ENCODE measurements around the gene ENPP7.

Gene ENPP7, protein sequence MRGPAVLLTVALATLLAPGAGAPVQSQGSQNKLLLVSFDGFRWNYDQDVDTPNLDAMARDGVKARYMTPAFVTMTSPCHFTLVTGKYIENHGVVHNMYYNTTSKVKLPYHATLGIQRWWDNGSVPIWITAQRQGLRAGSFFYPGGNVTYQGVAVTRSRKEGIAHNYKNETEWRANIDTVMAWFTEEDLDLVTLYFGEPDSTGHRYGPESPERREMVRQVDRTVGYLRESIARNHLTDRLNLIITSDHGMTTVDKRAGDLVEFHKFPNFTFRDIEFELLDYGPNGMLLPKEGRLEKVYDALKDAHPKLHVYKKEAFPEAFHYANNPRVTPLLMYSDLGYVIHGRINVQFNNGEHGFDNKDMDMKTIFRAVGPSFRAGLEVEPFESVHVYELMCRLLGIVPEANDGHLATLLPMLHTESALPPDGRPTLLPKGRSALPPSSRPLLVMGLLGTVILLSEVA

GRCh38 chr17:79730769-79731483, at the start of gene ENPP7:
Gene ENPP7, plus strand, starts transcription at chr17:79730943. Its CDS starts 197 bp downstream, at chr17:79731140.
- DNase-seq: no peak

DNA sequence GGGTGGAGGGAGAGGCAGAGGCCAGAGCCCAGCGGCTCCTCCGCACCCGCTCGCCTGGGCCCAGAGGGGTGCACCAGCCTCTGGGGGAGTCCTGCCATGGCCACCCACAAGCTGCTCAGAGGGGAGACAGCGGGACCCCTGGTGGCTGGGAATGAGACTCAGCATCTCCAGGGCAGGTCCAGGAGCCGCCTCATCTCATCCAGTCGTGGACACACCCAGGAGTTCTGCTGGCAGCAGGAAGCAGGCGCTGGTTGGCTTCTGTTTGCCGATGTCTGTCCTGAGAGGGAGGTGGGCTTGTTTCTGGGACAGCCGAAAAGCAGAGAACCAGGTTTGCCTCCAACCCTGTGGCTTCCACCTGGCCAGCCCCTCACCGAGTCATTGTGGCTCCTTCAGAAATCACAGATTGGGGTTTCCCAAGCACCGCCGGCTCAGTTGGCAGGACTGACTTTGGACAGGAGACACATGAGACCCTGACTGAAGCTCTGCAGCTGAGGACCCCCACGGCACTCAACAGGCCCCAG, 49.6 kb upstream of the ENPP7 start:
- no peak for DNase-seq

DNA sequence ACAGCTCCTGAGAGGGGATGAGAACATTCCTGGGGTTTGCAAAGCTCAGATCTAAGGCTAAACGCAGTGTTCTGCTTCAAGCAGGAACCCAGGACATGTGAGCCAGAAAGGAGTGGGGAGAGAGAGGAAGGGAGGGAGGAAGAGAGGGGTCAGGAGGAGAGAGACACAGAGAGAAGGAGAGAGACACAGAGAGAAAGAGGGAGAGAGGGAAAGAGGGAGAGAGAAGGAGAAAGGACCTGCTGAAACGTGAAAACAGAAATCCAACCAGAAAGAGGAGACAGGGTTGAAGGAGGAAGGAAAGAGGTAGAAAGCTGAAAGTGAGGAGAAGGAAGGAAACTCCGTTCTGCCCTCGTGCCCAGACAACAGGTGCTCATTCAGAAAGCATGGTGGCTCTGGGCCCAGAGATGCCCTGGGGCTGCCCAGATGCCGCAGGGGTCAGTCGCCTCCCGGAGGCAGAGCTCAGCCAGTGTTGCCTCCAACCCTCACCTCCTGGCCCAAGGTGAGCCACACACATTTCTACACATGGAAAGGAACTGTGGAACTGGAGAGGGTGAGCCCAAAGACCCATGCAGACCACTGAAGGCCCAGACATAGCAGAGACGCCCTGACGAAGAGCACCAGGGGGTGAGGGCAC, 49.0 kb upstream of the ENPP7 start:
- DNase-seq: no peak

DNA sequence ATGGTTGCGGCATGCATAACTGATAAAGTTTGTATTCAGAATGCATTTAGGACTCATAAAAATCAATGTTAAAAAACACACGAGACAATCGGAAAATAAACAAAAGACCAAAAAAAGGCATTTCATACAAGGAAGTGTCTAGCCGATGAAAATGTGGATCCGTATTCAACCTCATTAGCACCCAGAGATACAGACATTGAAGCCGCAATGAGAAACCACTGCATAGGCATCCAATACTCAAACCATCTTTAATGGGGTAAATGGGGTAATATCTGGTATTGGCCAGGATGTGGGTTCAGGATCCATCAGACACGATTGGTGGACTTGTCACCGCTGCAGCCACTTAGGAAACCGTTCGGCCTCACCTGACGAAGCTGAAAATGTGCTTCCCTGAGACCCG, 47.4 kb upstream of the ENPP7 start:
- no peak for DNase-seq

DNA sequence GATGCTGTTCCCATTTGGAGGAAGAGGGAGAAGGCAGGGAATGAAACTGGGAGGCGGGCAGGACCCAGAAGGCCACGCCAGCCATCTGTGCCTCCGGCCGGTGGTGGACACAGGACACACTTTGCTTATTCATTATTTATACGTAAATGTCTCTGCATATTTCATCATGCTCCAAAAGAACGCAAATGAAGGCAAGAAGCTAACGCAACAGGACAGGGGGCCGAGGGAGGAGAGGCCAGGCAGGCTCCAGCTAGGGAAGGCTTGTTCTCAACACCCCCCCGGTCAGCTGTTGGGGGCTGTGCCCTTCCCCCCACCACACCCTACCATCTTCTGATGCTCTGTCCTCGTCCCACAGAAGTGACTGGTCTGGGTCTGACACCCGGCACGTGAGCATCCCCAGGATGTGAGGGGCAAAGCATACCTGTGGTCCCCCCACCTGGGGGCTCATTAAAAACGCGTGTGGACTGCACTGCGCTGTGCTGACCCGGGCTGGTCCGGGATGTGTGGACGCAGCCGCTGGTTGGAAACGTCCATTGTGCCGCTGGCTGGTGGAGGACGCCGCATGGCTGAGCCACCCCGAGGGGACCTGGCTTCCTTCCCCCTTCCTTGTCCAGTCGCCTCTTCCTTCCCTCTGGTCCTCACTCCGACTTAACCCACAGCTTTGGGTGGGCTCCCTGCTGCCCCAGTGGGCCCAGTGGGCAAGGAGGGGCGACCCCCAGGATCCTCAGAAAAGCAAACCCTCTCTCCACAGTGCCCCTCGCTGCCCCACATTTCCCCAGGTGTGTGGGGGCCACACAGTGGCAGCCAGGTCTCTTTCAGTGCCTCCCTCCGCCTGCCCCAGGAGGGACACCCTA, 46.4 kb upstream of the ENPP7 start:
- DNase-seq: no peak

- no peak for DNase-seq
Measured at GRCh38 chr17:79685121-79685520, 45.6 kb upstream of the ENPP7 start.

- DNase-seq: no peak
Measured at GRCh38 chr17:79686476-79686875, 44.3 kb upstream of the ENPP7 start.

- DNase-seq: no peak
Measured at GRCh38 chr17:79690466-79690865, 40.3 kb upstream of the ENPP7 start.

DNA sequence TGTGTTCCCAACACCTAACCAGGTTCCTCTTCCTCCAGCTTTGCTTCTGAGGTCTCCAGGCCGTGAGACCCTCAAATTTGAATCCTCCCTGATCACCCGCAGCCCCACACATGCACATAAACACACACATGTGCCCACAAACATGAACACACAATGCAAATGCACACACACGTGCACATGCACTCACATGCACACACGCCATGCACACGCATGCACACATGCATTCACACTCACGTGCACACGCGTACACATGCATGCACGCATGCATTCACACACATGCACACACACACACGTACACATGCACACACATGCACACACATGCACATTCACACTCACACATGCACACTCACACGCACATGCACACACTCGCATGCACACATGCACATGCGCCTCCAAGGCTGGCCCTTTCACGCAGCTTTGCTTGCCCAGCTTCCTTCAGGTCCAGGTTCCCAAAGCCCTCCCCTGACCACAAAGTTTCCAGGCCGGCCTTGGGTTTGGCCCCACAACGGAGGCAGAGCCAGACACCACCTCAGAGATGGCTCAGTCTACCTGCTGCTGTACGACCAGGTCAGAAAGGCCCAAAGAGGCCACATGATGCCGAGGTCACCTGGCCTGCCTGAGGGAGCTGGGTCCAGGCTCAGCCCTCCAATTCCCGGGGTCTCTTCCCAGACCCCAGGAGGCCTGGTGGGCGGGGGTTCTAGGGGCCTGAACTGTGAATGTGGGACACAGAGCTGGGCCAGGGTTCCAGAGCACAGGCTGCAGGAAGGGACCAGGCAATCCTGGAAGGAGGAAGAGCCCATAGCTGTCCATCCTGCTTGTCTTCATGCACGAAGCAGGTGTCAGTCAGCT, 39.5 kb upstream of the ENPP7 start:
- no peak for DNase-seq

DNA sequence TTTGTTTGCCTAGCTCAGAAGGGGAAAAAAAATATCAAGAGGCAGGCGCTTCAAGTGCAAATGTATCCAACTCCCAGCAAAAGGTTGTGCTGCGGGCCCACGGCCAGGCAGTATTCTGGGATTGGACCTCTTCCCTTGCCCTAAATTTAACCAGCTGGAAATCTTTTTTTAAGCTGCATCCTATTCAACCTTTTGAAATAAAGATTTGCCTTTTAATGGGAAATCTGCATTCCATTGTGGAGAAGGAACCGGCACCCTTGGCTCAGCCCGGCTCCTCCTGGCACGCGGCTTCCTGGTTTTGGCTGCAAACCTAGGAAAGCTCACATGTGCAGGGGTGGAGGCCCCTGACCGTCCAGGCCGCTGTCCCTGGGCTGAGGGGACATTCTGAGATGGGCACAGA, 38.8 kb upstream of the ENPP7 start:
- no peak for DNase-seq

DNA sequence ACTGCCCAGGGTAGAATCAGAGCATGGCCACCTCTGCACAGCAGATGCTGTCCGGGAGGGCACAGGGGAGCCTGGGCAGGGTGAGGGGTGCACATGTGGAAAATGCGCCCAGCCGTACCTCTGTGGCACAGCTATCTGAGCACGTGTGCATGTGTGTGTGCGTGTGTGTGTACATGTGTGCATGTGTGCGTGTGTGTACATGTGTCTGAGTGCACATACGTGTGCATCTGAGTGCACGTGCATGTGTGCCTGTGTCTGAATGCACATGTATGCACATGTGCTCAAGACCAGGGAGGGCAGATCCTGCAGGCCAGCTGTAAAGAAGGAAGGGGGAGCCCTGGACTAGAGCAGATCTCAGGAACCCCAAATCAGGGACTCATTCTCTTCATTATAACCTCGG, 37.3 kb upstream of the ENPP7 start:
- DNase-seq: no peak

DNA sequence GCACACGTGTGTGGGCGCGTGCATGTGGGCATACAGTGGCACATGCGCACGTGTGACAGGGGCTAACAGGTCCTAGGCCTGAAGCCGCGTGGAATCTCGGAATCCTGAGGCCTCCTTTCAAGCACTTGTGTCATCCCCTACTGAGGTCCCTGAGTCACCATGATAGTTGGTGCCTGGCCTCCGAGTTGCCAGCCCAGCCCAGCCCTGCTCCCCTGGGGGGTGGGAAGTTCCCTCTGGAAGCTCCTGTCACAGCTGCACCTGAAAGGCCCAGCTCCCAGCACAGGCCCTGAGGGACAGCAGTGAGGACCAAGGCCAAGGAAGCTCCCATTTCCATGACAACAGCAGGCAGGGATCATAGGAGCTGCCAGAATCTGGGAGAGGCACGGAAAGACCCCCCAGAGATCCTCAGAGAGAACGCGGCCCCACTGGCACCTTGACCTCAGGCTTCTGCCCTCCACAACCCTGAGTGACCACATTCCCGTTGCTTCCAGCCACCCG, 35.4 kb upstream of the ENPP7 start:
- no peak for DNase-seq

DNA sequence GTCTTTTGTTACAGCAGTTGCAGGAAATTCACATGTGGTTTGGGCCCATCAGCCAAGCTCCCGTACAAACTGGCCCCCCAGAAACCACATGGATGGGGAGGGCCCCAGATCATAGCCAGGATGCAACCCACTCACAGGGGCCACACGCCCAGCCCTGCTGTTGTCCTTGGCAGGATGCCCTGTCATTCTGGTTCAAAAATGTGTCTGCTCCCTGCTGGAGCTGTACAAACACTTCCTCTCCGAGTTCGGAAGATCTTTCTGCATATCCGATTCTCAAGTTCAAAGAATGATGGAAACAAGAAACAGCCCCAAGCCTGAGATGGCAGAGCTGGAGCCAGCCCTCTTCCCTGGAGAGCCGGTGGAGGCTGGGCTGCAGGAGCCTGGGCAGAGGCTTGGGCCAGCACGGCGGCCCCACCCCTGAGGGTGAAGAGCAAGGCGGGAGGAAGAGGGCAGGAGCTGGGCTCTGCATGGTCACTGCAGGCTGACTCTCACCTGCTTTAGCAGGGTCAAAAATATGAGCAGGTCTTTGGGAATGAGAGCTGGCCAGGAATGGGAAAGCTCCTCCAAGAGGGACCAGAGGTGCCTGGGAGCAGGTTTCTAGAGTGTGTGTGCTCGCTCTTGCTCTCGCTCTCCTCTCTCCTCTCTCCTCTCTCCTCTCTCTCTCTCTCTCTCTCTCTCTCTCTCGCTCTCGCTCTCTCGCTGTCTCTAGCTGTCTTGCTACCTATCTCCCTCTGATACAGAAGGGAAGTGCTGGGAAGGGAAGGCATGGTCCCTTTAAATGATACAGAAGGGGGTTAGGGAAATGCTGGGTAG, 34.7 kb upstream of the ENPP7 start:
- DNase-seq: no peak

- DNase-seq: no peak
Measured at GRCh38 chr17:79696610-79696982, 34.1 kb upstream of the ENPP7 start.

- no peak for DNase-seq
Measured at GRCh38 chr17:79698146-79698846, 32.4 kb upstream of the ENPP7 start.

DNA sequence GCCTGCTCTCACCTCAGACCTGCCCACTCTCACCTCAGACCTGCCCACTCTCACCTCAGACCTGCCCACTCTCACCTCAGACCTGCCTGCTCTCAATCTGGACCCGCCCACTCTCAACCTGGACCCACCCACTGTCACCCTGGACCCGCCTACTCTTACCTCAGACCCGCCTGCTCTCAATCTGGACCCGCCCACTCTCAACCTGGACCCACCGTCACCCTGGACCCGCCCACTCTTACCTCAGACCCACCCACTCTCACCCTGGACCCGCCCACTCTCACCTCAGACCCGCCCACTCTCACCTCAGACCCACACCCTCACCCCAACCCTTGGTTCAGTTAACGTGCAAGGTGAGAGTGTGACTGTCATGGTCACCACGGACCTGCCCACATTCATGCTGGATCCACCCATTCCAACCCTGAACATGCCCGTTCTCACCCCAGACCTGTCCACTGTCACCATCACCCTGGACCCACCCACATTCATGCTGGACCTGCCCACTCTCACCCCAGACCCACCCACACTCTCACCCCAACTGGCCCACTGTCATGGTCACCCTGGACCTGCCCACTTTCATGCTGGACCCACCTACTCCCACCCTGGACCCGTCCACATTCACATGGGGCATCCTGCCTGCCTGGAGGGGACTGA, 31.2 kb upstream of the ENPP7 start:
- DNase-seq: no peak

GRCh38 chr17:79700592-79700991, 30.2 kb upstream of the ENPP7 start:
- no peak for DNase-seq

- DNase-seq: no peak
Measured at GRCh38 chr17:79702034-79702433, 28.7 kb upstream of the ENPP7 start.

DNA sequence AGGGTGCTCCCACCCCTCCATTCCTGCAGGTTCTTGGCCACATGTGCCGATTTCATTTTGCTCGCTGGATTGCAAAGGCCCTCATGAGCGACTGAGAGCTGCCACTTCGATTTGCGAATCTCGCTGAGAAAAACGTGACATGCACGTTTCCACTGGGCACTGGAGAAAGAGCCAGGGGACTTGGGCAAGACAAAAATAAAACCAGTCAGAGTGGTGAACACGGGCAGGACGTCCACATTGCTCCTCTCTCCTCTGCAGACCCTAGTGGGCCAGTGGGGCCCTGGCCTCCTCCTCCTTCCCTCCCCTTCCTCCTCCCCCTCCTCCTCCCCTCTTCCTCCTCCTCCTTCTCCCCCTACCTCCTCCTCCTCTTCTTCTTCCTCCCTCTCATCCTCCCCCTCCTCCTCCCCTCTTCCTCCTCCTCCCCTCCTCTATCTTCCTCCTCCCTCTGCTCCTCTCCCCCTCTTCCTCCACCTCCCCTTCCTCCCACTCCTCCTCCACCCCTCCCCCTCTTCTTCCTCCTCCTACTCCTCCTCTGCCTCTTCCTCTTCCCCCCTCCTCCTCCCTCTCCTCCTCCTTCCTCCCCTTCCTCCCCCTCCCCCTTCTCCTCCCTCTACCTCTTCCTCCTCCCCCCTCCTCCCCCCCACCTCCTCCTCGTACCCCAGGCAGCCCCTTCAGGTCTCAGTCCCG, 28.1 kb upstream of the ENPP7 start:
- DNase-seq: no peak

Measured in activated naive CD4-positive, alpha-beta T cell treated with Interleukin-2 at 50 U/mL for 16 hours (primary cell).